Erythroblast (primary cell): ENCODE data around the gene SPCS2.

Experiments used
- GATA1 ChIP-seq: IDR thresholded peaks from 2 replicates; pipeline ENCODE4 v1.6.1; 2011; ENCODE audit warnings: low read depth, mild to moderate bottlenecking, control low read depth, low read length, moderate library complexity
- POLR2A ChIP-seq: IDR thresholded peaks from 2 replicates; pipeline ENCODE4 v1.6.1; 2011; ENCODE audit warnings: mild to moderate bottlenecking, low read length

GRCh38 chr11:74932797-74933196 is 16.3 kb upstream of the SPCS2 start:
- no peak for TF ChIP-seq GATA1
- TF ChIP-seq POLR2A = no peak
